K562 (cell line): ENCODE results near the gene EFCAB12. TPM values are rescaled to one million over a fixed set of nuclear protein-coding genes. Genes with fewer than 3 reads are reported as not detected.

Source experiments
- ATAC-seq: fragments of 200-7000 bp; cut with Tn5 transposase; 3 replicates; pipeline ENCODE4 v1.9.1; 2020; ENCODE audit warnings: moderate library complexity
- BruUV-seq: library from RNA; stranded (reverse); fragments of 400-500 nt; replicated peaks from 2 replicates; lab custom pipeline; 2021; lab: Mats Ljungman, UMichigan
- CTCF ChIA-PET: fragments of 300-600 bp; formaldehyde crosslinking; extraction: SDS; loops from one replicate; lab custom pipeline; 2021; ENCODE audit warnings: low intra/inter-chr PET ratio; lab: Yijun Ruan, JAX
- POLR2A ChIA-PET: fragments of 300-600, 350-650 bp; sonication (Branson Sonifier 250); formaldehyde crosslinking; extraction: SDS; loops from one replicate; lab custom pipeline; 2021; ENCODE audit warnings: antibody characterized with exemption, inconsistent platforms; lab: Yijun Ruan, JAX
- DNase-seq, 4 experiments: peaks; one replicate each; pipeline versions ENCODE4 v3.0.0 to v3.0.0-alpha.2; 2011 to 2018; ENCODE audit warnings: low spot score in 3 of 4, mixed read lengths in 3 of 4; ENCODE audit errors: extremely low read depth in 1 of 4
- FAIRE-seq: peaks from 2 replicates; lab custom pipeline; 2011; peaks lifted over from hg19 to GRCh38; lab: Jason Lieb, UNC
- H2AFZ ChIP-seq: 2 replicates; pipeline ENCODE4 v1.6.0; 2011; ENCODE audit warnings: low read depth, low read length, control low read depth, inconsistent platforms
- H3K27ac ChIP-seq: fragments of 200-600 bp; 3 replicates; pipeline ENCODE4 v1.8.0; 2011; ENCODE audit warnings: low read depth, mild to moderate bottlenecking, control low read depth, inconsistent platforms, low read length, moderate library complexity, mixed read lengths; ENCODE audit errors: extremely low read depth
- H3K27me3 ChIP-seq, 2 experiments: fragments of 300-600 bp in 1 of 2; 2 replicates in 1 of 2; 3 replicates in 1 of 2; pipeline versions ENCODE4 v1.6.0 to v1.8.0; 2011; ENCODE audit warnings: inconsistent platforms in 2 of 2, low read length in 2 of 2, mild to moderate bottlenecking in 1 of 2, mixed read lengths in 1 of 2, moderate library complexity in 1 of 2; ENCODE audit not compliant: control insufficient read depth in 2 of 2, insufficient read depth in 2 of 2
- H3K36me3 ChIP-seq: fragments of 300-600 bp; 3 replicates; pipeline ENCODE4 v1.8.0; 2011; ENCODE audit warnings: mild to moderate bottlenecking, low read length, inconsistent platforms; ENCODE audit not compliant: control insufficient read depth, insufficient read depth
- H3K4me1 ChIP-seq, 2 experiments: fragments of 200-600 bp in 1 of 2; replicated peaks in 1 of 2; 2 replicates in 1 of 2; 3 replicates in 1 of 2; pipeline versions ENCODE4 v1.5.1 to v1.8.0; 2011; ENCODE audit warnings: inconsistent platforms in 2 of 2, low read length in 2 of 2, mild to moderate bottlenecking in 1 of 2, mixed read lengths in 1 of 2, moderate library complexity in 1 of 2; ENCODE audit not compliant: control insufficient read depth in 2 of 2, insufficient read depth in 2 of 2
- H3K4me2 ChIP-seq: 2 replicates; pipeline ENCODE4 v1.6.1; 2011; ENCODE audit warnings: low read length, control low read depth, inconsistent platforms, mixed read lengths; ENCODE audit not compliant: insufficient read depth
- H3K4me3 ChIP-seq: fragments of 200-600 bp; sonication (generic), shearing (Covaris generic); 2 replicates; pipeline ENCODE4 v1.5.1; 2016; ENCODE audit warnings: control low read depth, inconsistent platforms
- H3K79me2 ChIP-seq: fragments of 200-600 bp; 3 replicates; pipeline ENCODE4 v1.8.0; 2011; ENCODE audit warnings: low read length, inconsistent platforms; ENCODE audit not compliant: control insufficient read depth, insufficient read depth
- H3K9ac ChIP-seq, 2 experiments: 2 replicates each; pipeline versions ENCODE4 v1.6.0 to v1.6.1; 2011; ENCODE audit warnings: low read depth in 2 of 2, low read length in 2 of 2, control low read depth in 1 of 2, inconsistent platforms in 1 of 2, mild to moderate bottlenecking in 1 of 2, mixed read lengths in 1 of 2; ENCODE audit not compliant: insufficient read depth in 1 of 2
- H3K9me1 ChIP-seq: one replicate; pipeline ENCODE4 v1.6.0; 2011; ENCODE audit warnings: inconsistent platforms, mild to moderate bottlenecking, low read length, moderate library complexity; ENCODE audit not compliant: control insufficient read depth, insufficient read depth
- H3K9me3 ChIP-seq: replicated peaks from 2 replicates; pipeline ENCODE4 v1.5.1; 2011; ENCODE audit warnings: low read depth, low read length, inconsistent platforms; ENCODE audit not compliant: control insufficient read depth, insufficient read depth
- H4K20me1 ChIP-seq: replicated peaks from 2 replicates; pipeline ENCODE4 v1.6.1; 2011; ENCODE audit warnings: low read length, inconsistent platforms, mixed read lengths; ENCODE audit not compliant: control insufficient read depth, insufficient read depth
- DLX4 ChIP-seq: fragments of 250-450 bp; sonication (Bioruptor Pico); IDR thresholded peaks from 2 replicates; pipeline ENCODE4 v1.6.1; 2021; ENCODE audit warnings: mild to moderate bottlenecking
- ELK3 ChIP-seq: fragments of 450-650 bp; formaldehyde crosslinking; IDR thresholded peaks from 2 replicates; pipeline ENCODE4 v1.4.0; 2020; ENCODE audit warnings: mild to moderate bottlenecking
- MCM2 ChIP-seq: fragments of 450-650 bp; IDR thresholded peaks from 2 replicates; pipeline ENCODE4 v1.6.1; 2017; ENCODE audit warnings: low read depth, mild to moderate bottlenecking
- PHB2 ChIP-seq: fragments of 450-650 bp; IDR thresholded peaks from 2 replicates; pipeline ENCODE4 v1.6.1; 2017; ENCODE audit warnings: low read depth
- RREB1 ChIP-seq: fragments of 250-450 bp; sonication (Bioruptor Pico); IDR thresholded peaks from 2 replicates; pipeline ENCODE4 v1.4.0; 2020
- TCF7L2 ChIP-seq: fragments of 150-350 bp; IDR thresholded peaks from 2 replicates; pipeline ENCODE4 v1.6.1; 2016; ENCODE audit warnings: low read depth, mild to moderate bottlenecking, low read length, moderate library complexity
- ZBTB33 ChIP-seq: sonication (generic); formaldehyde crosslinking; IDR thresholded peaks from 2 replicates; pipeline ENCODE4 v1.8.1; 2023; ENCODE audit warnings: mild to moderate bottlenecking, missing genetic modification reagents
- WGBS: fragments of 100-300 bp; shearing (Covaris generic); methylation state at CpG from one replicate; pipeline ENCODE4 v1.1.6; 2016; ENCODE audit warnings: low coverage, mixed read lengths; ENCODE audit not compliant: insufficient coverage; ENCODE audit errors: missing lambda C conversion rate; 5-methylcytosine and 5-hydroxymethylcytosine counted together
- in situ Hi-C: fragments of 300-500 bp; cut with MboI; formaldehyde crosslinking; loops from 4 replicates; pipeline ENCODE4 v1.15.0; 2018; ENCODE audit warnings: inconsistent platforms, mixed read lengths
- intact Hi-C: fragments of 100-400 bp; cut with micrococcal nuclease; formaldehyde crosslinking; loops from 2 replicates; pipeline ENCODE4 v1.14.2; 2022
- polyA plus RNA-seq, 8 experiments: library from polyadenylated mRNA; depleted of rRNA in 4 of 8; stranded (reverse) in 5 of 8; unstranded in 3 of 8; fragments of >200 nt; fragmentation: Nextera tagmentation in 2 of 8; fragmentation: Illumina TruSeq in 1 of 8; extraction: Ambion mirVana in 2 of 8; extraction: Trizol in 1 of 8; gene quantifications; 2 replicates each; pipeline versions ENCODE4 v1.2.1 to v1.2.3, GENCODE V29; 2011 to 2014; ENCODE audit warnings: inconsistent platforms in 1 of 8, missing spikeins in 1 of 8
- total RNA-seq, 7 experiments: library from RNA; depleted of rRNA in 6 of 7; stranded (reverse); fragments of >200 nt in 6 of 7; fragmentation: Illumina TruSeq in 2 of 7; extraction: Trizol in 2 of 7; gene quantifications; 2 replicates each; pipeline versions ENCODE4 v1.2.1 to v1.2.3, GENCODE V29; 2011 to 2021; ENCODE audit warnings: low replicate concordance in 1 of 7

EFCAB12 gene
- total and polyA plus RNA-seq, 9 of the 15 experiments (the other 6 are each of a cell fraction or from before 2014, with no cell fraction given), result 0.08 to 0.95 (median 0.56) TPM; not detected in 1

- DNase-seq, result no peak
- Histone ChIP-seq H4K20me1 (no peaks in the 10 kb centered on the region), H3K9ac (no peak overlapping the region), H3K4me3 (no peak overlapping the region), H3K36me3 (no peaks in the 10 kb centered on the region), H3K79me2 (no peaks in the 10 kb centered on the region), H3K9me3 (no peaks in the 10 kb centered on the region), H3K4me1 (peaks cover 0 to 7% of the 10 kb centered on the region in 2 experiments; a peak in 3 of 5 replicates), H3K27ac (no peak overlapping the region), H3K9me1 (no peaks in the 10 kb centered on the region), H3K4me2 (no peak overlapping the region), H3K27me3 (no peaks in the 10 kb centered on the region), H2AFZ (no peak overlapping the region)
- 45% methylated on average over 5 of the region's 5 CpGs for WGBS
- intact Hi-C loops (no loop called here), in situ Hi-C loops (no loop called here)
- no peak for FAIRE-seq
- ChIA-PET CTCF (no interaction called here), POLR2A (interaction anchor here (0.6 kb wide), 1 partner anchor 83 kb away, joined by 3 read pairs; no protein-coding TSS in a partner anchor)
- ATAC-seq, result no peak
- BruUV-seq, result no TSS peak
- no peak for TF ChIP-seq PHB2
- TF ChIP-seq DLX4 (CRISPR knock-in tag), result no peak
- TF ChIP-seq RREB1 (CRISPR knock-in tag), result no peak
- no peak for TF ChIP-seq ZBTB33 (CRISPR knock-in tag)
- no peak for TF ChIP-seq MCM2
- no peak for TF ChIP-seq TCF7L2
- TF ChIP-seq ELK3, result no peak
Observed at GRCh38 chr3:129404610-129405009, 23.8 kb downstream of the EFCAB12 start.
